Stimulated activated naive CD8-positive, alpha-beta T cell treated with anti-CD3 and anti-CD28 coated beads, Interleukin-15, Interleukin-2, amounts not matched to agents 100 ng/mL and 50 ng/mL, for 24 hours (primary cell): ENCODE results near the gene TTLL10.

Experiments
- H3K27ac Mint-ChIP-seq: one replicate; pipeline ENCODE4 v1.8.0; 2021; ENCODE audit warnings: mild to moderate bottlenecking, mixed read lengths
- H3K27me3 Mint-ChIP-seq: one replicate; pipeline ENCODE4 v1.8.0; 2021; ENCODE audit warnings: mixed read lengths
- H3K36me3 Mint-ChIP-seq: one replicate; pipeline ENCODE4 v1.8.0; 2021; ENCODE audit warnings: low read depth, mixed read lengths
- H3K4me1 Mint-ChIP-seq: one replicate; pipeline ENCODE4 v1.8.0; 2021; ENCODE audit warnings: low read depth, mixed read lengths
- H3K4me3 Mint-ChIP-seq: one replicate; pipeline ENCODE4 v1.8.0; 2021; ENCODE audit warnings: mild to moderate bottlenecking, mixed read lengths
- H3K9me3 Mint-ChIP-seq: one replicate; pipeline ENCODE4 v1.8.0; 2021; ENCODE audit warnings: mixed read lengths

TTLL10 gene

GRCh38 chr1:1197188-1197500 is 23.5 kb downstream of the TTLL10 start:
- H3K4me3 Mint-ChIP-seq, result no peak overlapping the region
- no peak overlapping the region for H3K27ac Mint-ChIP-seq
- peaks cover 13% of the 10 kb centered on the region for H3K4me1 Mint-ChIP-seq
- peaks cover 7% of the 10 kb centered on the region for H3K36me3 Mint-ChIP-seq
- peaks cover 1% of the 10 kb centered on the region for H3K9me3 Mint-ChIP-seq
- H3K27me3 Mint-ChIP-seq, result no peaks in the 10 kb centered on the region

GRCh38 chr1:1197551-1198422 is 24.1 kb downstream of the TTLL10 start:
- peaks cover 5% of the 10 kb centered on the region for H3K36me3 Mint-ChIP-seq
- H3K27me3 Mint-ChIP-seq, result no peaks in the 10 kb centered on the region
- no peaks in the 10 kb centered on the region for H3K9me3 Mint-ChIP-seq

GRCh38 chr1:1198423-1199140 is 24.9 kb downstream of the TTLL10 start:
- Mint-ChIP-seq H3K27me3 (no peaks in the 10 kb centered on the region), H3K36me3 (peaks cover 5% of the 10 kb centered on the region), H3K4me3 (no peak overlapping the region), H3K4me1 (peaks cover 13% of the 10 kb centered on the region), H3K27ac (no peak overlapping the region), H3K9me3 (no peaks in the 10 kb centered on the region)

More at GRCh38 chr1:1197551-1198422, 24.1 kb downstream of the TTLL10 start:
- Mint-ChIP-seq H3K4me1 (peaks cover 13% of the 10 kb centered on the region), H3K27ac (no peak overlapping the region), H3K4me3 (no peak overlapping the region)

- H3K36me3 Mint-ChIP-seq, result peaks cover 5% of the 10 kb centered on the region
- peaks cover 13% of the 10 kb centered on the region for H3K4me1 Mint-ChIP-seq
- H3K27ac Mint-ChIP-seq, result peak overlapping the region; percentile 67
- no peaks in the 10 kb centered on the region for H3K9me3 Mint-ChIP-seq
- H3K4me3 Mint-ChIP-seq, result no peak overlapping the region
- H3K27me3 Mint-ChIP-seq, result no peaks in the 10 kb centered on the region
These were observed 25.7 kb downstream of the TTLL10 start for GRCh38 chr1:1199141-1199960.

- no peaks in the 10 kb centered on the region for H3K27me3 Mint-ChIP-seq
- peak overlapping the region; percentile 67 for H3K27ac Mint-ChIP-seq
- H3K9me3 Mint-ChIP-seq, result no peaks in the 10 kb centered on the region
- H3K36me3 Mint-ChIP-seq, result no peaks in the 10 kb centered on the region
- H3K4me1 Mint-ChIP-seq, result peaks cover 13% of the 10 kb centered on the region
- H3K4me3 Mint-ChIP-seq, result peak overlapping the region; percentile 39
These were observed 26.5 kb downstream of the TTLL10 start for GRCh38 chr1:1199961-1200875.

- Mint-ChIP-seq H3K36me3 (no peaks in the 10 kb centered on the region), H3K4me1 (peaks cover 13% of the 10 kb centered on the region), H3K27me3 (no peaks in the 10 kb centered on the region), H3K9me3 (no peaks in the 10 kb centered on the region), H3K27ac (no peak overlapping the region), H3K4me3 (peak overlapping the region; percentile 39)
These were observed 27.5 kb downstream of the TTLL10 start for GRCh38 chr1:1200876-1201810.

GRCh38 chr1:1202831-1203560 is 29.3 kb downstream of the TTLL10 start:
- Mint-ChIP-seq H3K4me1 (peaks cover 29% of the 10 kb centered on the region), H3K36me3 (no peaks in the 10 kb centered on the region), H3K9me3 (no peaks in the 10 kb centered on the region), H3K4me3 (no peak overlapping the region), H3K27ac (no peak overlapping the region), H3K27me3 (no peaks in the 10 kb centered on the region)

- Mint-ChIP-seq H3K27me3 (no peaks in the 10 kb centered on the region), H3K36me3 (no peaks in the 10 kb centered on the region), H3K27ac (no peak overlapping the region)
These were observed 30.1 kb downstream of the TTLL10 start for GRCh38 chr1:1203561-1204424.

GRCh38 chr1:1204425-1204920 is 30.8 kb downstream of the TTLL10 start:
- H3K4me1 Mint-ChIP-seq, result peaks cover 41% of the 10 kb centered on the region
- H3K36me3 Mint-ChIP-seq, result no peaks in the 10 kb centered on the region
- H3K4me3 Mint-ChIP-seq, result peak overlapping the region; percentile 79
- no peaks in the 10 kb centered on the region for H3K9me3 Mint-ChIP-seq
- no peak overlapping the region for H3K27ac Mint-ChIP-seq
- H3K27me3 Mint-ChIP-seq, result no peaks in the 10 kb centered on the region

More at GRCh38 chr1:1203561-1204424, 30.1 kb downstream of the TTLL10 start:
- H3K4me3 Mint-ChIP-seq, result peak overlapping the region; percentile 79
- H3K4me1 Mint-ChIP-seq, result peaks cover 37% of the 10 kb centered on the region
- no peaks in the 10 kb centered on the region for H3K9me3 Mint-ChIP-seq

GRCh38 chr1:1204998-1205768 is 31.5 kb downstream of the TTLL10 start:
- Mint-ChIP-seq H3K27ac (no peak overlapping the region), H3K27me3 (no peaks in the 10 kb centered on the region), H3K9me3 (no peaks in the 10 kb centered on the region), H3K4me3 (peak overlapping the region; percentile 79), H3K36me3 (peaks cover 6% of the 10 kb centered on the region), H3K4me1 (peaks cover 41% of the 10 kb centered on the region)

GRCh38 chr1:1205769-1206375 is 32.2 kb downstream of the TTLL10 start:
- no peaks in the 10 kb centered on the region for H3K9me3 Mint-ChIP-seq
- peak overlapping the region; percentile 79 for H3K4me3 Mint-ChIP-seq
- H3K4me1 Mint-ChIP-seq, result peaks cover 37% of the 10 kb centered on the region
- no peaks in the 10 kb centered on the region for H3K27me3 Mint-ChIP-seq
- H3K27ac Mint-ChIP-seq, result no peak overlapping the region
- H3K36me3 Mint-ChIP-seq, result peaks cover 10% of the 10 kb centered on the region
